Measurements from ENCODE around the gene DAPK2.

DAPK2 gene

DNA sequence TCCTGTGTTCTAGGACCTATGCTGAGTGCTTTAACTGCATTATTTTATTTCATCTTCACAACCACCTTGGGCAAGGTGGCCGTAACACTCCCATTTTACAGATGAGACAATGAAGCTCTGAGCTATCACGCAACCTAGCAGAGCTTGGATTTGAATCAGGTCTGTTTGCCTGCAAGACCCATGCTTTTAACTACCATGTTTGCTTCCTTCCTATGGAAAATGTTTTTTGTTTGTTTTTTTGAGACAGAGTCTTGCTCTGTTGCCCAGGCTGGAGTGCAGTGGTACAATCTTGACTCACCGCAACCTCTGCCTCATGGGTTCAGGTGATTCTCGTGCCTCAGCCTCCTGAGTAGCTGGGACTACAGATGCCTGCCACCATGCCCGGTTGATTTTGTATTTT is 187.8 kb downstream of the DAPK2 start:
- ChIA-PET CTCF (no interaction called here), POLR2A (no interaction called here)
- TF ChIP-seq ZNF384 (IDR thresholded peaks at IDR 0.05) (no peak), SP1 (IDR thresholded peaks at IDR 0.05) (no peak), BHLHE40 (IDR thresholded peaks at IDR 0.05; ENCODE audit: borderline replicate concordance) (no peak), FOXA1 (IDR thresholded peaks at IDR 0.05) (no peak), SUZ12 (IDR thresholded peaks at IDR 0.05) (no peak), HDGF (IDR thresholded peaks at IDR 0.05; ENCODE audit: borderline replicate concordance) (no peak), L3MBTL2 (conservative IDR thresholded peaks at IDR 0.05) (no peak)
- no peak for DNase-seq (ENCODE audit: extremely low spot score)

DNA sequence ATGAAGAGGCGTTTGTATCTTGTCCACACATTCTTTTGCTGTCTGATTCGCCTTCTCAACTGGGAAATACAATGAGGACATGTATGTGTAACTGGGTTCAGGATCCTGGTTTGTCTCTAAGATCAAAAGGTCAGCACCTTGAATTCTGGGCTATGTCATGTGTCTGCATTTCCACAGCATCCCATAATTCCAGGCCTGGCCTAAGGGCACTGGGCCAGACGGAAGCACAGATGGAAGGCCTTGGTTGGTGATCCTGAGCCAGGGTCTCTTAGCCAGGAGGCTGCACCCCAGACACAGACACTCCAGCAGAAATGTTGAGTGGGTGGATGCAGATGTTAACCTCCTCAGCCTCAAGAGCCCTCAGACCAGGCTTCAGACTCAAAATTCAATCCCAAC is 188.8 kb downstream of the DAPK2 start:
- no peak for TF ChIP-seq CTBP1 (IDR thresholded peaks at IDR 0.05; ENCODE audit: borderline replicate concordance)
- TF ChIP-seq BHLHE40 (IDR thresholded peaks at IDR 0.05; ENCODE audit: borderline replicate concordance) = no peak
- TF ChIP-seq FOXM1 (IDR thresholded peaks at IDR 0.05; ENCODE audit: borderline replicate concordance) = no peak
- TF ChIP-seq L3MBTL2 (conservative IDR thresholded peaks at IDR 0.05) = no peak
- no peak for TF ChIP-seq NFRKB (IDR thresholded peaks at IDR 0.05)
- no peak for TF ChIP-seq ZNF384 (IDR thresholded peaks at IDR 0.05)
- TF ChIP-seq TARDBP (IDR thresholded peaks at IDR 0.05) = no peak
- TF ChIP-seq, protein P1, sequence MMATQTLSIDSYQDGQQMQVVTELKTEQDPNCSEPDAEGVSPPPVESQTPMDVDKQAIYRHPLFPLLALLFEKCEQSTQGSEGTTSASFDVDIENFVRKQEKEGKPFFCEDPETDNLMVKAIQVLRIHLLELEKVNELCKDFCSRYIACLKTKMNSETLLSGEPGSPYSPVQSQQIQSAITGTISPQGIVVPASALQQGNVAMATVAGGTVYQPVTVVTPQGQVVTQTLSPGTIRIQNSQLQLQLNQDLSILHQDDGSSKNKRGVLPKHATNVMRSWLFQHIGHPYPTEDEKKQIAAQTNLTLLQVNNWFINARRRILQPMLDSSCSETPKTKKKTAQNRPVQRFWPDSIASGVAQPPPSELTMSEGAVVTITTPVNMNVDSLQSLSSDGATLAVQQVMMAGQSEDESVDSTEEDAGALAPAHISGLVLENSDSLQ (IDR thresholded peaks at IDR 0.05) = no peak
- TF ChIP-seq SUZ12 (IDR thresholded peaks at IDR 0.05) = no peak
- TF ChIP-seq SP1 (IDR thresholded peaks at IDR 0.05) = no peak
- no peak for TF ChIP-seq FOXK2 (IDR thresholded peaks at IDR 0.05)
- no peak for TF ChIP-seq LEF1 (IDR thresholded peaks at IDR 0.05; ENCODE audit: borderline replicate concordance)
- CTCF ChIA-PET = no interaction called here
- POLR2A ChIA-PET = no interaction called here
- no peak for DNase-seq (ENCODE audit: extremely low spot score)

Measured in HEK293T (cell line).